Activated CD8-positive, alpha-beta memory T cell treated with anti-CD3 and anti-CD28 coated beads for 1 hour (primary cell): ENCODE measurements around the gene TRAM2.

Source experiments
- DNase-seq, 2 donors: peaks; one replicate each; pipeline ENCODE4 v3.0.0-alpha.2; 2020; ENCODE audit warnings: low read depth in 1 of 2; ENCODE audit errors: extremely low read depth in 1 of 2

TRAM2 gene

GRCh38 chr6:52548353-52548713, 28.5 kb downstream of the TRAM2 start:
- DNase-seq, result no peak

GRCh38 chr6:52547647-52548352, 29.1 kb downstream of the TRAM2 start:
- DNase-seq, result no peak

GRCh38 chr6:52546678-52547077, 30.2 kb downstream of the TRAM2 start:
- no peak for DNase-seq

GRCh38 chr6:52546192-52546591, 30.7 kb downstream of the TRAM2 start:
- no peak for DNase-seq

GRCh38 chr6:52545406-52546119, 31.3 kb downstream of the TRAM2 start:
- no peak for DNase-seq

- no peak for DNase-seq
Measured at GRCh38 chr6:52544602-52545405, 32.1 kb downstream of the TRAM2 start.

GRCh38 chr6:52543729-52544601, 32.9 kb downstream of the TRAM2 start:
- DNase-seq, result no peak

- DNase-seq, result no peak
Measured at GRCh38 chr6:52543262-52543661, 33.6 kb downstream of the TRAM2 start.

GRCh38 chr6:52541135-52541534, 35.7 kb downstream of the TRAM2 start:
- no peak for DNase-seq

GRCh38 chr6:52540286-52540902, 36.5 kb downstream of the TRAM2 start:
- DNase-seq, result no peak

GRCh38 chr6:52539607-52540006, 37.3 kb downstream of the TRAM2 start:
- DNase-seq, result no peak

- DNase-seq, result no peak
Measured at GRCh38 chr6:52538901-52539354, 37.9 kb downstream of the TRAM2 start.

- no peak for DNase-seq
Measured at GRCh38 chr6:52538252-52538900, 38.5 kb downstream of the TRAM2 start.

GRCh38 chr6:52537001-52537753, 39.7 kb downstream of the TRAM2 start:
- DNase-seq, result no peak

- no peak for DNase-seq
Measured at GRCh38 chr6:52536424-52536916, 40.4 kb downstream of the TRAM2 start.

GRCh38 chr6:52535711-52536423, 41.0 kb downstream of the TRAM2 start:
- no peak for DNase-seq

GRCh38 chr6:52534966-52535390, 41.9 kb downstream of the TRAM2 start:
- DNase-seq, result no peak

GRCh38 chr6:52534363-52534762, 42.5 kb downstream of the TRAM2 start:
- DNase-seq, result no peak
